G401.6 (cell line): Measurements from ENCODE around the gene ADI1.

Source experiments
- FAIRE-seq: peaks from 2 replicates; lab custom pipeline; 2012; peaks lifted over from hg19 to GRCh38; lab: Jason Lieb, UNC

Gene ADI1

DNA sequence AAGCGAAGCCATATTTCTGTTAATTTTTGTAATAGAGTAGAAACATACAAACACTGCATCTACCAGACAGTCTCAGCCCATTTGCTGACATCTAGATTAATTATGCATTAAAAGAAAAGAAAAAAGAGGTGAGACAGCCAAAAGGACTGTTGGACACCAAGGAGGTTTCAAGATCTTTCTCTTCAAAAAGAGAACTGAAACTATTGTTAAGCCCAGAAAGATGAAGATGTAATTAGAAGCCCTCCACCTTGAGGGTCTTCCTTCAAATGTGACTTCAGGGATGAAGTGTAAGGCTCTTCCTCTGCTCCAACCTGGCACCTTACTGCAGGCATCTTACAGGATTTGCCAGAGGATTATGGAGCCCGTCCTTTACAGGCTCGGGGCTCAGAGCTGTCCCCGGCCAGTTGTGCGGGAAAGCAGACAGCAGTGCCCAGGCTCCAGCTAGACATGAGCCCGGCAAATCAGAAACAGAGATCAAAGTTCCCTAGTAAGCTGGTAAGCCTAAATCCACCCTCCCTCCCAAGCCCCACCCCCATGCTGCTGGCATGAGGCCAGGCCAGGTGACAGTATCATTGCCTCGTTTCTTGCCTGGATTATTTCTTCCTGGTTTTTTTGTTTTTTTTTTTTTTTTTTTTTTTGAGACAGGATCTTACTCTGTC, 38.9 kb downstream of the ADI1 start:
- FAIRE-seq: no peak

DNA sequence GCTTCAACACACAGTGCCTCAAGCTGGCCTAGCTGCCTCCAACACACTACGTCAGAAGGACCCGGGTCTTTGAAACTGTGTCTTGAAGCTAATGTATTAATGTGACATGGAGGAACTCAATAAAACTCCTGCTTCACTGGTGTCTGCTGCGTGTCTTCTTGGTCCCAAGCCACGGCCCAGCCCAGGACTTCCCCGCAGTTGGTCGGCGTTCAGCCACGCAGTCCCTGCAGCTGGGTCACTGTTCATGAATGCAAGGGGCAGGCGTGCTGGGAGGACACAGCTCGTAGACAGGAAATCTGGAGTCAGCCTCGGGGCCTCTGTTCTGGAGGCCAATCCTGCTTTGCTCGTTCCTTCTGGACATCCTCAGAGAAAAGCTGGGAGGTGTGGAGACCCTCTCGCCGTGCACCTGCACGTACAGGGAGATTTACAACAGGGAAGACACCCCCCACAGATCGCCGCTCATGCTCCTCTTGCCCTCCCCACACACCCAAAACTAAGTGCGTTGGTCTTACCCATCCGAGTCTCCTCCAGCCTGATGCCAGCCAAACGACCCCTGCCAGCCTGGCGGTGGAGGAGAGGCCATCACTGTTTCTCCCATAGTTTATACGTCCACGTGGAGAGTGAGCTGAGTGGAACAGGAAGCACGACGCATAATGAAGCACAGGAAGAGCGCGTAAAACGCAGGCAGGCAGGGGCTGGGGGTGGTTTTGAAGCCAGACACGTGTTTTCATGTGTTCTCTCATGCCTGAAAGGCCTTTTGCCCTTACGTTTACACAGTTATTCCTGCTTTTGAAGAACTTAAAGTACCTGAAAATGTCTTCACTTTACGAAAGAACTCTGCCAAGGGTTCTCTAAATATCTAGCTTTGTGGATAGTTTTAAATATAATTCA, 39.7 kb downstream of the ADI1 start:
- no peak for FAIRE-seq

DNA sequence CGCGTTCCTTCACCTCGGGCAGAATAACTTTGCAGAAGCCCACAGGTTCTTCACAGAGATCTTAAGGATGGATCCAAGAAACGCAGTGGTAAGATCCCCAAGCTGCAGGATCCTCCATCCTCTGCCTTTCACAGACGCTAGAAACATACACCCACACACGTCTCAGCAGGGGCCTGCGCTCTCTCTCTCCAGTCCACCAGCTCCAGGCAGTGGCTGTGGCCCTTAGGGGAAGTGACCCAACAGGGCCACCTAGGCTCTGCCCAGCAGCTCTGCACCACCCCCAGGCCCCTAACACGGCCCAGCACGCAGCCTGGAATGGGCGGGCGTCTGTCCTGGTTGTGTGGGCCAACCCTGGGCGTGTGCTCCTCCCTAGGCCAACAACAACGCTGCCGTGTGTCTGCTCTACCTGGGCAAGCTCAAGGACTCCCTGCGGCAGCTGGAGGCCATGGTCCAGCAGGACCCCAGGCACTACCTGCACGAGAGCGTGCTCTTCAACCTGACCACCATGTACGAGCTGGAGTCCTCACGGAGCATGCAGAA, 40.4 kb downstream of the ADI1 start:
- FAIRE-seq: no peak

DNA sequence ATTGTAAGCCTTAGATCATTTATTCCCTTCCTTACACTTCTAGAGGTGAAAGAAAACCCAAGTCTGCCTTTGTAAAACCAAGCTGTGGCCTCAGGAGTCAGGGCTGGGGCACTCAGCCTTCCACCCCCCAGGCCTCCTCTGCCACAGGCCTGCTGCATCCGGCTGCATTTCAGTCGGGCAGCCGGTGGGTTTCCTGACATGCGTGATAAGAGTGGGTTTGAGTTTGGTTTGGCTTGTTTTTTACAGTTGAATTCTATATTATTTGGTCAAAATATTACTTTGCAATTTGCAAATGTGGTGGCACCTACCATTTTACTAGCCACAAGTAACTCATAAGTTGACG, 42.4 kb downstream of the ADI1 start:
- FAIRE-seq: no peak

DNA sequence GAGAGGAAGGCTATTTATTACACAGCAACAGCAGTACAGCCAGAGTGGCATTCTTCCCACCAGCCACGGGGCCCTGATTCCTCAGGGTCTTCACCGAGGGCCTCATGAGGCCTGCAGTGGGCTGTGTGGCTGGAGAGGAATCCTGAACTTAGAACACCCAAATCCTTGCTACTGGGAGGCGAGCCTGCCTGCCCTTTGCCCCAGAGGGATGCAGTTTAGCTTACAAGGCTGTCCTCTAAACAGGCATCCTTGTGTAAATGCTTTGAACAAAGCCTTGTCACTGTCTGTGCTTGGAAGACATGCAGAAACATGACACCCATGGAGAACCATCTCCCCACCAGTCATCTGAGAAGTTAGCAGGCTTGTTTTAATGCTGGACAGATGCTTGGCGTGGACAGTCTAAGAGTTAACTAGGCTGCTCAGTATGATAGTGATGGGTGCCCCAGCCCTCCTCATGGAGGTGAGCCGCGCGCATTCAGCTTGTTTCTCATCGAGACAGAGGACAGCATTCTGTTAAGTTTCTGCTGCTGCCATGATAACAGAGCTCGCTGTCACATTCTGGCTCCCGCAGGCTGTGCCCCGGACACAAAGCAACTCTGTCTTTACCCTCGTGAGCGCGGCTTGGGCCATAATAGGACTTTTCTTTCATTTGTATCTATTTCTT, 42.9 kb downstream of the ADI1 start:
- FAIRE-seq: no peak

DNA sequence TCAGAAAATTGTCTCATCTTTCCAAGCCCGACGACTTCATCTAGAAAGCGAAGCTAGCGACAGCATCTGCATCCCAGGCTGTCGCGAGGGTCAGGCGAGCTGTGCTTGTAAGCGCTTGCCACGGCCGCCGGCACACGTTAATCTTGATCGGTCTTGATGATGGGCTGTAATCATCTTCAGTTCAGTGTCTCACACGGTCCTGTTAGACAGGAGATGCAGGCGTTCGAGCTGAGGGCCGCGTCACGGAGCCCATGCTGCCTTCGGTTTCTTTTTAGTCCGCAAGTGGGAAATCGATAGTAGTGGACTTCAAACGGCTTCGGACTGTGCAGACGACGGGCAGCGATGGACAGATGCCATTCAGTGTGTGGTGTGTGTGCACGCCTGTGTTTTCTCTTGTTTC, 43.6 kb downstream of the ADI1 start:
- FAIRE-seq: no peak

DNA sequence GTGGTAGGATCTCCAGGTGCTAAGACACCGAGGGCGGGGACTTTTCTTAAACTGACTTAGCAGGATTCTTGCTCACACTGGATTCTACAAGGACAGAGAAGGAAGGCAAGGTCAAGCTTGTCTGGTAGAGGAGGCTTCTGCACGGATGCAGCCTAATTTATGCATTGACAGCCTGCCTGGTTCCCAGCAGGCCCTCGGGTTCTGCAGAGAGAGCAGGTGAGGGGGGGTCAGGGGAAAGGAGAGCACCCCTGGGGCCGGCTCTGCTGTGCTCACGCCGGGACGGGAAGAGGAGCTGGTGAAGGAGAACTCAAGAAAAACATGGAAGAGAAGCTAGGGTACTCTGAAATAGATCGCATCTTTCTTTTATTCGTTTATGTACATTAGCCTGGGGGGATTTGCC, 46.4 kb downstream of the ADI1 start:
- no peak for FAIRE-seq

DNA sequence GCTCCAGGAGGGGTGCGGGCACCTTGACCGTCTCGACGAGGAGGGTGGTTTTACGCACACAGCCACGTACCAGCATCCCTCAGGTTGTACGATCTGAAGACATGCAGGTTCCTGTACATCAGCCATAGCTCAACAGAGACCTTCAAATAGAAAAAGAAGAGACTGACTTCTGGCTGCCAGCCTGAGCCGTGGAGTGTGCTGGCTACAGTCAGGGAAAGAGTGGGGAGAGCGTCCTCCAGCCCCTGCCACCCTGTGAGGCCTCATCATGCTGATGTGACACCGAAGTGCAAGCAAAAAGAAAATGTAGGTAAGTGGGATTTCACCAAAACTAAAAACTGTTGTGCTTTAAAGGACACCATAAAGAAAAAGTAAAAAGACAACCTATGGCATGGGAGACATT, 47.0 kb downstream of the ADI1 start:
- FAIRE-seq: no peak

DNA sequence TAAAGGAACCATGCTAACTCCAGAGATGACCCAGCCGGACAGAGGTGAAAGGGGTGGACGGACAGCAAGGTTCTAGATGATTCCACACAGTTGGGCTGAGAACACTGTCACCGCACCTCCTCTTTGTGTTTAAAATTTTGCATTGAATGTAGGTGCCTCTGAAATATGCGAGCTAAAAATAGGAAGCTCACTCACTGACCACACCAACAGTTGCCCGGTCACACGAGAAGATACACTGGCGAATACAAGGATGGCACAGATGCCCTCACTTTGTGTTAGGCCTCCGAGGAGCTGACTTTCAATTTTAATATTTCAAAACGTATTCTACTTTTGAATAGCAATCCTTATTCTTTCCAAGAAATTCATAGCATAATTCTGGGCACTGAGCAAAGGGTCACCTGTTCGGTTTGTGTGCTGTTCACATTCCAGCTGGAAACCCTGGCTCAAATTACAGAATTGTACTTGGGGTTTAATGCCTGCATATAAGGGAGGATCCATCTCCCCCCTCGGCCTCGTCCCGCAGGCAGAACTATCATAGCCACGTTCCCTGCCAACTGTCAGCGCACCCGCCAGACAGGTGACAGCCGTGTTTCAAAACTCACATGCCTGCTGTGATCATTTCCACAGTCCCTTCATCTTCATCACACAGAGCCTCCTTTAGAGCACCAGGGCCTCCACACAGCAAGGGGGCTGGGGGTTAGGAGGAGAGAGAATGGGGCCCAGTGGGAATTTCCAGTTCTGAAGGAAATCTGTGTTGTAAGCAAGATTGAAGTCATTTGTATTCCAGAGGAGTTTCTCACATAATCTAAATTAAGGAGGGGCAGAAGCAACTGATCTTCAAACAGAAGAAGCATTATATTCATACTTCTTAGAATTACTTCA, 48.2 kb downstream of the ADI1 start:
- FAIRE-seq: no peak

DNA sequence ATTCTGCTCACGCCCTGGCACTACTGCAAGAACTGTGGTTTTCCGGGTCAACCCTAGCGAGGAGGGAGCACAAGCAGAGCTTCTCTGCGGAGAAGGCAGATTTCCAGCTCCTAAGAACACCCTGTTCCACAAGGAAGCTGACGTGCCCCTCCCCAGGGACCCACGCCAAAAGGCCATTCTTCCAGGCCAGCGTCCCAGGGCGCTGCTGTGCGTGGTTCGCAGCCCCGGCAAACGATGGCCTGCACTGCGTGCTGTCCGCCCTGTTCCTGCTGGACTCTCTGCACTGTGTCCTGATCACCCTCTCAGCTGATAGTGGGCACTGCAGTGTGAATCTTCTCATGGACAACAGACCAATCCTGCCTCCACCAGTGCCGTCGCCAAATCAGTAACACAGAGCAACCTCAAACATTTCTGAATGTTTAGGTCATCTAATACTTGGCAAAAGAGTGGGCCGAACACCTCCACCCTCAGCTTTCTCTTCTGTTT, 49.1 kb downstream of the ADI1 start:
- FAIRE-seq: no peak

DNA sequence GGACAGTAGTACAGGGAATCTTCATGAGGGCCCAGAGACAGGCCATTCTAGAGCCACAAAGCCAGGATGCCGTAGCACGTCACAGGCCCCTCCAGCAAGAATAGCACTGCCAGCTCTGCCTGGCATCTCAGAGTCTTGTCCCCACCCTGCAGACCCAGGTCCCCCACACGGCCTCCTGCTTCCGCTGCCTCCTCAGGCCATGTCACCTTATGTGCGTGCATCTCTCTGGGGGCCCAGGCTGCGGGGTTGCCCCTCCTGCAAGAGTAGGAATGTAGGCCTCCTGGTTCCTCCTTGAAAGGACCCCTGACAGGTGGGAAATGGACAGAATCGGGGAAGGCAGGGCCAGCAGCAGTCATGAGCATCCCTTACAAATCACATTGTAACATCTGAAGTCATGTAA, 49.8 kb downstream of the ADI1 start:
- no peak for FAIRE-seq

DNA sequence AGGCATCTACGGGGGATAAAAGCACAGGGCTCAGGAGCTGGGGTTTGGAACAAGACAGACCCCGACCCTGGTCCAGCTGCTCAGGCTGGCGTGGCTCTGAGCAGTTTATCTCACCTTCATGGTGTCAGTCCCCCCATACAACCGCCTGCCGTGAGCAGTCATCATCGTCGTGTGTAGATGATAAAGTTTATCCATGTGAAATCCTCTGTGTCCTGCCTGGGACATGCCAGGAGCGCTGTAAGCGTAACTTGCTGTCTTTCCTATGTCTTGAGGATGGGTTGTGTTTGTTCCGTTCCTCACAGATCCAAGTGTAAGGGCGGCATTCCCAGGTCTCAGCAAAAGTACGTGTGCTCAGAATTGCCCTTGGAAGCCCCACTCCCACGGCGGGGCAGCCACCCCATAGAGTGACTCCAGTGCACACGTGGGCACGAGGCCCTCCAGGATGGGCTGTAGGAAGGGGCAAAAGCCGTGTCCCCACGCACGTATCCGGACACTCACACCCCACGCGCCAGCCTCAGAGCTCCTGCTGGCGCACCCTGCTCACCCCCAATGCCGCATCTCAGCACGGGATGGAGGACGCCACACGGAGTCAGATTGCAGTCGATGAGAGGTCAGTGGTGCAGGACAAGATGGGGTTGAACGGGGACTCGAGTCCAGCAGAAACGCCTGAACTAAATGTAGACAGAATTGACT, 50.9 kb downstream of the ADI1 start:
- no peak for FAIRE-seq

DNA sequence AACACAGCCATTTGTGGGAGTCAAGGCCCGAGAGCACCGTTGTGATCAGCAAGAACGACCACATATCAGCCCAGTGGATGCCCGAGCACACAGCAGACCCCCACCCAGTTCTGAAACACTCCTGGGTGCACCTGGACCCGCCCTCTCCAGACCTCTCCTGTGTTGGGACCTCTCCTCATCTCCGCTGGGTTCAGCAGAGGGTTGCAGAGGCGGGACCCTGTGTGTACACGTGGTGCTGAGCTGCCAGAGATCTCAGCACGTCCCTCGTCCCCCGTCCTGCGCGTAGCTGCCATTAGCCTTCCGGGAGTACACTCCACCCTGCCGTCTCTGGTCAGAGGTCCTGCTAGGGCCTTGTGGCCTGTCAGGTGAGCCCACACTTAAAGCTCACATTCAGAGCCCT, 51.7 kb downstream of the ADI1 start:
- FAIRE-seq: no peak

DNA sequence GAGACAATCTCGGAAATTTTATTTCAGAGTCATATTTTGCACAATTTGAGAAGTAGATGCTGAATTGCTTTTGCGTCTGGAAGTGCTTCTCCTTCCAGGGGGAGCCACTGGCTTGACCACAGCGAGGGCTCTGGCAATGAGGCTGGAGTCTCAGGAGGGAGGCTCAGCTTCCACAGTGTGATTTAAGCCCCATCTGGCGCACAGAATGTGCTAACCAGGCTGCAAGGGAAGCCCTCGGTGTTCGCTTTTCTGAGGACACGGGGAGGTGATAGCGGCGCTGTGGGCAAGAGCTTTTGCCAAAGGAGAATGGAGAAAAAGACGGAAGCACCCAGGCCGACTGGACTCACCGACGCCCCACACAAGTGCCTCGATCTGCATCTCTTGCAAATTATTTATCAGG, 52.4 kb downstream of the ADI1 start:
- no peak for FAIRE-seq

DNA sequence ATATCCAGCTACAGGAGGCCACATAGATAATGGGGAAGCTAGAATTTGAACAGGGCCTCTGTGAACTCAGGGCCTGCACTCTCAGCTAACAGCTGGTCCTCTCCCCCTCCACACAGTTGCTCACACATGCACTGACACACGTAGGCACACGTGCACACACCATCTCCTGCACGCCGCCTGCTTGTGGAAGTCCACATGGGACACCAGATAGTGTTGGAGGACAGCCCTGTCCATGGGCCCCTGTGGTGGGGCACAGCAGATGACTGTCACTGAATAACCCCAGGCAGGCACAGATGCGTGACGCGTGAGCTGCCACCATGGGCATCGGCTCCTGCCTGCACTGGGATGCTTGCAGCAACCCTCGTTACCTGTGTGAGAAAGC, 52.9 kb downstream of the ADI1 start:
- FAIRE-seq: no peak

DNA sequence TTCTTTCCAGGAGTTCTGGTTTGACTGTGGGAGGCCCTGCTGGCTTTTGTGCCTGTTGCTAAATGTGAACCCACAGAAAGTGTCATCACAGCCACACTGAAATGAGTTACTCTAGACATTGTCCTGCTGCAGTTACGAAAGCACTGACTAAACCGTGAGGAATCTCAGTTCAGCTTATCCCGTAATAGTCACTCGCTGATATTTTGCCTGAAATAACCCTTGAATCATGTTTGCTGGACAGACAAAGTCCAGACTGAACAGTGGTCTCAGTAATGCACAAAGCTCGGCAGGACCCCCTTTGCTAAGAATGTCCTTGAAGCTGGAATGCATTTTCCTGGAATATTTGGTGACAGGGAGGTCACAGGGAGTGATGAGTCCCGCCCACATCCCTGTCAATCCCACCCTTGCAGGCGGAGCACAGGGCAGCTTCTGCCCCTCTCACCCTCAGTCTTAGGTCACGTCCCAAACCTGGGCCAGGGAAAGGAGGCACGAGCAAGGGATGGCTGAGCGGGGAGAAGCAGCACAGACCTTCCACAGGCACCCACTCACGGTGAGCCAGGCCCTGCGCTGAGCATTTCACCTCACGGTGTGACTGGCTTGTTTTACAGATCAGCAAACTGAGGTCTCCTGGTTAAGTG, 53.4 kb downstream of the ADI1 start:
- FAIRE-seq: no peak

DNA sequence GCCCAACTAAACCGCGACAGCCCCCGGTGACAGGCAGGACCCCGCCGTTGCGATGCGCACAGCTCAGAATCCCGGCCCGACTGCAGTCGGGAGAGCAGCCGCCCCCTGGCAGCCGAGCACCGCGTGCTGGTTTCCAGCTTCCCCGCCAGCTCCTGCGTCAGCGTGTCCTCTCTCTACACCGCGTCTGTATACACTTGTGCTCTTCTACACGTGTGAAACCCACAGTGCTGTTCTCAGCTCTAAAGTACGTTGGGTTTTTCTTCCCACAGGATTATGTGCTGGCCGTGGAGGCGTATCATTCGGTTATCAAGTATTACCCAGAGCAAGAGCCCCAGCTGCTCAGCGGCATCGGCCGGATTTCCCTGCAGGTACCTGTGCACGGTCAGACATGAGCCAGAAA, 54.0 kb downstream of the ADI1 start:
- FAIRE-seq: no peak

DNA sequence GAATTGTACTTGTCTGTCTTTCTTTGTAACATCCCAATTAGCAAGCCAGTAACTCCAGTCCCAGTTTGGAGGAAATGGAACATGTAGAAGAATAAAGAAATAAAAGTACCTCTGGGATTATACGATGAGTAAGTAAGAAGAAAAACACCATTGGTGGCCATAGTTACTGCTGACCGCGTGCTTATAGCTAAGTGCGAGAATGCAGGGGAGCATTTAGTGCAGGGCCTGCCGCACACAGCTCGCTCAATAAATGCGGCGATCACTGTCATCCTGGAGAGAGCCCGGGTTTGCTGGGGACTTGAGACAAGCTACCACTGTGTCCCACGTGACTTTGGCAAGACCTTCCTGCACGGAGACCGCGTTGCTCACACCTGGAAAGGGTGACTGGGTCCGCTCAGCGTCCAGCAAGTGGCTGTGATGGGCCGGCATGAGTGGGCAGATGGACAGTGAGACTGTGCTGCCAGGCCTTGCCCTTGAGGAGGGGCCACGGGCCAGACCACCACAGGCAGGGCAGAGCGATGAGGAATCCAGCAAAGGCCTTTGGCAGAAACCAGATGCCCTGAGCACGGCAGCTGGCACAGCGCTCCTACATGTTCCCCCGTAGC, 54.8 kb downstream of the ADI1 start:
- no peak for FAIRE-seq

DNA sequence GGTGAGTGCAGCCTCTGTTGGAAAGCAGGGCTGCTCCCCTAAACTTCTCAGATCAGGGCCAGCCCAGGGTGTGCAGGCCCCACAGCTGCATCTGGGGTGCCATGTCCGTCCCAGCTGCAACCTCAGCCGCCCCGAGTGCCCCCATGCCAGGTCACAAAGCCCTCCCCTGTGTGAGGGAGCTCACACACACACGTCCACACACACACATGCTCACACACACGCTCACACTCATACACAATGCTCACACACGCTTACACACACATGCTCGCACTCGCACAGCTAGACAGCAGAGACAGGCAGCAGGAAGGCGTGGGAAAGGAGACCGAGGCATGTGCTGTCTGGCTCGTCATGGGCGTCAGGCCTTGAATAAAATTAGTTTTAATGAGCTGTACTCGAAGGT, 55.4 kb downstream of the ADI1 start:
- FAIRE-seq: no peak

DNA sequence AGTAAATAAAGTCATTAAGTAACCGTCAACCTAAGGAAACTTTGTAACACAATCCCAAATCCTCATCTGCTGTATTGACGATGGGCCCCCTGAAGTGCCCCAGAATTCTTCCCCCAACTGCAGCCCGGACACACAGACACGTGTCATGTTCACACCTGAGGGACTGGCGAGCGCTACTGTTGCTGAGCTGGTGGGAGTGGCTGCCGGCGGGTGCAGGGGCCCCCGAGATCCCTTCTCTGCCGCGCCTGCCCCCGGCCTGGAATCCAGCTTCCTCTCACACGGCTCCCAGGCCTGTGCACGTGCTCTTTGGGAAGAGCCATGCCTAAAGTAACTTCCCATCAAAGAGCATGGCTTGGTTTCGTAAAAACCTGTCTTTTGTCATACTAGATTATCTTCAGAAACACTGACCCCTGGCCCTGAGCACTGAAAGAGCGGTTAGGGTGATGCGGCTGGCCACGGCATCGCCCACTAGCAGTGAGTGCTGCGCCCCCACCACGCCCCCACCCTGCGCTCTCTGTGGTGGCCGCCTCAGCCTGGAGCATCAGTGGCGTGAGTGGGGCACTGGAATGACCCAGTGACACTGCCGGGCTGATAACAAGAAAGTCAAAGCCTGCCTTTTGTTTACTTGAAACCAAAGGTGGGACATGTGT, 56.0 kb downstream of the ADI1 start:
- FAIRE-seq: no peak
